ENCODE data around the gene OSBP2.

OSBP2 gene

DNA sequence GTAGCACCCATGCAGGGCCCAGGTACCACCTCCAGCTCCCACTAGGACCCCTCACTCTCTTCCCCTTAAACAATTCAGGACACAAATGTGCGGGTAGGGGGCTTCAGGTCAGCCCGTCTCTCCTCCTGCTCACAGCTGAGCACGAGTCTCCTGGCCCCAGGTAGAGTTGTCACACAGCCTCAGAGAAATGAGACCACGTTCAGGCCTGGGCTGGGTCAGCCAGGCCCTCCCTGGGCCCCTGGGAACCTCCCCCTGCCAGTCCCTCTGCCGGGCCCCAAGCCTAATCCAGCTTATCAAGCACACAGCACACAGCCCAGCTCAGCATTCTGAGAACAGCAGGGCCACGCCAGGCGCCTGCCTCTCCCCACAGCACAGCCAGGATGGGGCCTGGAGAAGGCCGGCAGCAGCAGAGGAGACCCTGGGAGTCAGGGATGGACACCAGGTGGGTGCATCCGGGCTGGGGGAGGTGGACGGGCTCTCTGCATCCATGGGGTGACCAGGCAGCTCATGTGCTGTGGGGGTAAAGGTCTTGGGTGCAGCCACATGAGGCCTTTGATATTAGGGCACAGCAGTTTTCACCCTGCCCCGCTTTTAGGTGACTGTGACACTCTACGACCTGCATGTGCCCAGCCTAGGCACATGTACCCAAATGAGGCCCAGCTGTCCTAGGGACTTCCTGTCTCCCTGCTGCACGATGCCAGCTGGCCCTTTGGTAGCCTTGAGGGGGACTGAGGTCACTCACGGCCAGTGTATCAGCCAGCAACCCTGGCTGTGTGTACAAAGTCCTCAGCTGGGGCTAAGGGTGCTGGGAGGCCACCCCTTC, 186.9 kb downstream of the OSBP2 start:
- DNase-seq (ENCODE audit: low read depth in 2 of 2): no peak

DNA sequence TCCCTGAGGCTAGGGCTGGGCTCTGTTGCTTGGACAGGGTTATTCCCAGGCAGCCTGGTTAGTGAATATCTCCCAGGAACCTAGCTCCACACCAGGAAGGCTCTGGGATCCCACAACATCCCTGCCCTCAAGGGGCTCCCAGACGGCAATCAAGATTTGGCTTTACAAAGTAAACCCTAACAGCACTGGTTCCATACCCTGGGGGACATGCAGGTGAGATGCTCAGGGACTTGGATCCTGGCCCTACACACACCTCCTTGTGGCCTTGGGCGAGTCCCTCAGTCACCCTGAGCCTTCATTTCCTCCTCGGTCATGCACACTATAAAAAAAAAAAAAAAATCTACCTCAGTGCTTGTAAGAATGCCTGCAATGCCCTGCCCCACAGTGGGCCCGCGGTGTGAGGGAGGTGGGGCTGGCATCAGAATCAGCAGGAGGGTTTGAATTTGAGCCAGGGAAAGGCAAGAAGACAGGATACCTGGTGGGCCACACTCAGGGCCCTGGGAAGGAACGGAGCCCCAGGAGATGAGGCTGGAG, 187.6 kb downstream of the OSBP2 start:
- DNase-seq (ENCODE audit: low read depth in 2 of 2): no peak

DNA sequence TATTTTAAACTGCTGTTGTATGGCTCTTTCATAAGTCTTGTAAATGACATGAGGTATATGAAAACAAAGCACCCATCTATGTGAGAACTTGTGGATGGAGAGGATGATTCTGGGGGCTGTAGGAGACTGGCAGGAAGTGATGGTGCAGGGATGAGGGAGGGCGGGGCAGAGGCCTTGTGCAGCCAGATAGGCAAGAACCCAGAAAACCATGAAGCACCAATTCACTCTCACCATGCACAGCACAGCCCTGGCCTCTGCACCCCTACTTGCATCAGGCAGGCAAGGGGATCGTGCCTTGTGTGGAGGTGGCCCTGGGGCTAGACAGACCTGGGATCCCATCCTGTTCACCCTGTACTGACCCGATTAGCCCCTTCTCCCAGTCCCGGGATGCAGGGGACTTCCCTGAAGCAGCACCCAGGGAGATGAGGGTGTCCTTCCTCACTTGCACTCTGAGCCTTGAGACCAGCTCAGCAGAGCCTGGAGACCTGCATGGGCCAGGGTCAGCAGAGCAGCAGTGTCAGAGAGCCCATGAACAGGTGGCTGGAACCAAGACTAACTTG, 188.4 kb downstream of the OSBP2 start:
- no peak for DNase-seq (ENCODE audit: low read depth in 2 of 2)

DNA sequence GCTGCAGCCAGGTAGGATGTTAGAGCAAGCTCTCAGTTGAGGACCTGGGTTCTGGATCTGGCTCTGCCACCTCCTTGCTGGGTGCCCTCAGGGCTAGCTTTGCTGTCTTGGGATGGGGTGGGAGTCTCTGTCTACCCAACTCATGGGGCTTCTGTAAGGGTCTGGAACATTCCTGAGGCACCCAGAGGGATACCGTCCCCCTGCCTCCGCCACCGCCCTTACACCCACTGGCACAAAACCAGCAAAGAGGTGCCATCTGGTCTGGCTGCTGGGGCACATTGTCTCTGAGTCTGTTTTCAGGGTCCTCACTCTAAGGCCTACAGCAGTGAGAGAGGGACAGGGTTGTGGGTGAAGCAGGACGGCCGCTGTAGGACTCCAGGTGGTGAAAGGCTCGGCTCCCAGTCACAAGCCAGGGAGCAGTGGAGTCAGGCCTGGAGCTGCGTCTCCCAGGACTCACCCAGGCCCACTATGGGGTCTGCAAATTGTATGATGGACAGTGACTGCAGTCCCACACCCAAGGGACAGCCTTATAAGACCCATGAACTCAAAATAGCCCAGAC, 189.0 kb downstream of the OSBP2 start:
- no peak for DNase-seq (ENCODE audit: low read depth in 2 of 2)

- DNase-seq (ENCODE audit: low read depth in 2 of 2): no peak
Observed at GRCh38 chr22:30884211-30885000, 189.7 kb downstream of the OSBP2 start.

- DNase-seq (ENCODE audit: low read depth in 2 of 2): no peak
Observed at GRCh38 chr22:30885001-30885366, 190.3 kb downstream of the OSBP2 start.

DNA sequence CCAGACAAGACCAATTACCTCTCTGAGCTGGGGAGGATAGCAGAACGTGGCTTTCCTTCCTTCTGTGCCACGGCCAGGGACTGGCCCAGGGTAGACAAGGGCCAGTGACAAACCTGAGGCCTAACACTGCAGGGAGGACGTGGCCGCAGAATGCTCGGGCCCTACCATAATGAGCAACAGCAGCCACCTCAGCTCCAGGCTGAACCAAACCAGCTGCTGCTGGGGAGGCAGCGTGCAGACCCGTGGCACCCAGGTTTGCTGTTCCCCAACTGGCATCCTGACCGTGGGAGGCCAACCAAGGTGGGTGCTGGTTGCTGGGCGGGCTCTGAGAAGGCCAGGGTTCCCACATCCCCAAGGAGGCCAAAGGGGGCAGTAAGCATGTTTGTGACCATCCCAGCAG, 190.9 kb downstream of the OSBP2 start:
- DNase-seq (ENCODE audit: low read depth in 2 of 2): no peak

DNA sequence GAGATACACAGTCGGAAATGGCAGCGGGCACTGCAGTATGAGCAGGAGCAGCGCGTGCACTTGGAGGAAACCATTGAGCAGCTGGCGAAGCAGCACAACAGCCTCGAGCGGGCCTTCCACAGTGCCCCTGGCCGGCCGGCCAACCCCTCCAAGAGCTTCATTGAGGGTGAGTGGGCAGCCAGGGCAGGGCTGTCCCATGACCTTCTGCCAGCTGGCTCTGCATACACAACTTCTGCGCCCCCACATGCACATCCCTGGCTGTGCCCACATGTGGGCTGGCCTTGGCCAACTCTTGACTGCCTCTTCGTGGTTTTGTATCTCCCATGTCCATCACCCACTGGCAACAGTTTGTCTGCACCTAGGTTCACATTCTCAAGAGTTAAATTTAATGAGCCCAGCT, 192.8 kb downstream of the OSBP2 start:
- no peak for DNase-seq (ENCODE audit: low read depth in 2 of 2)

DNA sequence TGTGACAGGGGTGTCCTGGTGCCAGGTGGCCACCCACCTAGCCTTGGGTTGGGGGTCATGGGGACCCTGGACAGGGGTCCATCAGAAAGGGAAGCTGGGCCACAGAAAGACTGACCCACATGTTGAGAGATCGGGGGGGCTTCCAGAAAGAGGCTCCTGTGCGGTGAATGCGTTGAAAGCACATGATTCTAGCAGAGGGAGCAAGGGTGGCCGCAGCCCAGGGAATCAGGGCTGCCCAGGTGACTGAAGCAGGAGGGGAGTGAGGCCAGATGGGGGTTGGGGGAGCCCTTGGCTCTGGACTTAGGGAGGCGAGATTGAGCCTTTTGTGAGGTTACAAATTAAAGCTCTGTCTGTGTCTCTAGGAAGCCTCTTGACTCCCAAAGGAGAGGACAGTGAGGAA, 193.2 kb downstream of the OSBP2 start:
- DNase-seq (ENCODE audit: low read depth in 2 of 2): no peak

- DNase-seq (ENCODE audit: low read depth in 2 of 2): no peak
Observed at GRCh38 chr22:30889268-30889995, 194.8 kb downstream of the OSBP2 start.

- no peak for DNase-seq (ENCODE audit: low read depth in 2 of 2)
Observed at GRCh38 chr22:30889996-30890480, 195.4 kb downstream of the OSBP2 start.

DNA sequence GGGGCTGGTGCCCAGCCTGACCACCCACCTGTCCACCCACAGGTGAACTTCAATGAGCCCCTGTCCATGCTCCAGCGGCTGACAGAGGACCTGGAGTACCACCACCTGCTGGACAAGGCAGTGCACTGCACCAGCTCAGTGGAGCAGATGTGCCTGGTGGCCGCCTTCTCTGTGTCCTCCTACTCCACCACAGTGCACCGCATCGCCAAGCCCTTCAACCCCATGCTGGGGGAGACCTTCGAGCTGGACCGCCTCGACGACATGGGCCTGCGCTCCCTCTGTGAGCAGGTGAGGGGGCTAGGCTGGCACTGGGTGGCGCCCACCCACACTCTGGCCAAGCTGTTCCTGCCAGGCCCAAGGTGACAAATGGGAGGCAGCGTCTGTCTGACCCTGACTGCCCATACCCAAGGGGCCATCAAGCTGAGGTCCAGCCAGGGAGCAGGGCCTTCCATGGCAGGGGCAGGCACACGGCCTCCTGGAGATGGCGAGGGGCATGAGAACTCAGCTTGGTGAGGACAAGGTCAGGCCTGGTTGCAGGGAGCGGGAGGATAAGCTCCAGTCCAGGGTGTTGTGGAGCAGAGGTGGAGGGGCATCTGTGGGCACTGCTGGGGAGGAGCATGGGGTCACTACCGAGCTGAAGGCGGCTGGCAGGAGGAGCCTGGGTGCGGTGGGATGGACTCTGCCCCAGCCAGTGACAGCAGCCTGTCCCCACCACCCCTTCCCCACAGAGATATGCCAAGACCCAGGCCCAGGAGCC, 196.2 kb downstream of the OSBP2 start:
- no peak for DNase-seq (ENCODE audit: low read depth in 2 of 2)

GRCh38 chr22:30891443-30891755, 196.7 kb downstream of the OSBP2 start:
- no peak for DNase-seq (ENCODE audit: low read depth in 2 of 2)

DNA sequence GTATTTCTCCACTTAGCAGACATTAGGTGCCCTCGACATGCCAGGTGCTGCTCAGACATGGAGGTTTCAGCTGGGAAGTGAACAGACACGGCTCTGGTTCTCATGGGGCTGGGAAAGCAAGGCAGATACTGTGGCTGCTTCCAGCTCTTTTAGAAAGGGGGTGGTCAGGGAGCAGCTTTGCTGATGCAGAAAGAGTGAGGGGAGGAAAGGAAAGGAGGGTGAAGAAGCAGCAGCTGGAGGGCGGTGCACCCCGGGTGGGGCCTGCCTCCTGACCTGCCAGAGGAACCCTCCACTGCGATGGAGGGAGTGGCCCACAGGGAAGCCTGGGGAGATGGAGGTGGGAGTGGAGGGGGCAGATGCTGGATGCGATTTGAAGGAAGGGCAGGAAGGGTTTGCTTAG, 197.1 kb downstream of the OSBP2 start:
- DNase-seq (ENCODE audit: low read depth in 2 of 2): no peak

GRCh38 chr22:30892286-30892685, 197.6 kb downstream of the OSBP2 start:
- DNase-seq (ENCODE audit: low read depth in 2 of 2): no peak

GRCh38 chr22:30892731-30893221, 198.1 kb downstream of the OSBP2 start:
- DNase-seq (ENCODE audit: low read depth in 2 of 2): no peak

- no peak for DNase-seq (ENCODE audit: low read depth in 2 of 2)
Observed at GRCh38 chr22:30893434-30894370, 199.0 kb downstream of the OSBP2 start.

- no peak for DNase-seq (ENCODE audit: low read depth in 2 of 2)
Observed at GRCh38 chr22:30894371-30894740, 199.7 kb downstream of the OSBP2 start.

- DNase-seq (ENCODE audit: low read depth in 2 of 2): no peak
Observed at GRCh38 chr22:30902496-30903357, 208.1 kb downstream of the OSBP2 start.
